HG02610 (cell line): Measurements from ENCODE around the gene JARID2.
"Not testable (repeated sequence)": the region's sequence is repeated elsewhere in the genome, so short reads cannot be mapped to it uniquely, and the experiment has no call there.

Experiments
- ATAC-seq: cut with Tn5 transposase; IDR thresholded peaks from one replicate; pipeline ENCODE4 v1.9.1; 2021; ENCODE audit warnings: mild to moderate bottlenecking, moderate library complexity; ENCODE audit not compliant: unreplicated experiment

Gene JARID2

DNA sequence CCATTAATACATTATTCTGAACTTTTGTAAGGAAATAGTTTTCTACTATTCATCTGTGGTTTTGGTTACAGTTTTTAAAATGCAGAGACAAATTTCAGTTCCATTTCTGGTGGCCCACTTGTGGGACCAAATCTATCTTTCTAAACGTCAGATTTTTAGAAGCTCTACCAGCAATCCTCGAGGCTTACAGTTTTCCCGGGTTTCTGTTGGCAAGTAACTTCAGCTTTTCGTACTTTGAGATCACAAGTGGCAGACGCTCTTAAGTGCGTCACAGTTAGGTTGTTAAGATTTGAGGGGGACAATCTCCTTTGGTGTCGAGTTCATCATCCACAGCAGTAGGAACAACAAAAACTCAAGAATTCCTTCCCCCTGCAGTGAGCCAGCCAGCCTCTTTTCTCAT lies 60.0 kb downstream of the JARID2 start:
- no peak for ATAC-seq

DNA sequence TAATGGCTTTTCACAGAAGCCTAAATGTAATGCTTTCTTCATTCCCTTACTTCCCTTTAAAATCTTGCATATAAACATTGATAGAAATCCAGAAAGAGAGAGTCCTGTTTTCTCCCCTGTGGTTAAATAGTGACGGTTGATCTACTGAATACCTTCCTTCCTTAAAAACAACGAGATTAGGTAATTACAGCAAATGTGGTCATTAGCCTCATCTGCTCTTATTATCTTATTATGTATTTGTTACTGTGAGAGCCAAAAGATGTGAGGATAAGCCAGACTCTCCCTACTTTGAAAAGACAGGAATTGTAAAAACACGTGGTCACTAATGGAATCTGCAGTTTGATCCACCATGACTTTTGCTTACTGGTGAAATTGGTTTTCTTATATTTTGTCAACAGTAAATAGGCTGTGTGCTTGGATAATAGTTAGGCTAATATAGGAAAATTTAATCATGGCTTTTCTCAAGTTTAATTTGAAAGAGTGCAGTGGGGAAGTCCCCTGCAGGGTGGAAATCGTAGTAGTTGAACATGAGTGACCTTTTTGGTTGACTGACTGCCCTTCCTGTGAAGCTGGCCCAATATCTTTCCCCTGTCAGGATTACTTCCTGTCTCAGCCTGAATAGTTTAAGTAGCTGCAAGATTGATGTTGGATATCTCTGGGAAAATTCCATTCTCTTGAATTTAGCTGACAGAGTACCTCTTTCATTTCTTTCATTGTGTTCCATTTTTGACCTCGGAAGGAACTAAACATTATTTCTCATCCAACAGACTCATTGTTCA lies 62.8 kb downstream of the JARID2 start:
- no peak for ATAC-seq

- no peak for ATAC-seq
These were observed 63.9 kb downstream of the JARID2 start for GRCh38 chr6:15309611-15310283.

DNA sequence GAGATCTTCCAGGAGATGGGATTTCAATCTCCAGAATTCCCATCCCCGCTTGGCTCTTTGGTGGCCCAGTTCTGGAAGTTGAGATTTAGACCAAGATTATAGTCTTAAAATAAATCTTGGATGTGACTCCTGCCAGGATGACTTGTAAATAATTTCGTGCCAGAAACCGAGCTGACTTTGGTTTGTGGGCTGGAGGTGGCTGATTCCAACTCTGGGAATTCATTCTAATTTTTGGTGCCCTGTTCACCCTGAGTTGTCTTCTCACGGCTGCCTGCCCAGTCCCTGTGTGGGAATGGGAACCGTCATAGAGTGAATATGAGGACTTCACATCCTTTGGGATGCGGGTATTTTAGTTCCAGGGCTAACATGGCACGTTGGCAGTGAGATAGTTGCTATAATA lies 64.8 kb downstream of the JARID2 start:
- ATAC-seq = no peak

GRCh38 chr6:15312500-15312899 lies 66.6 kb downstream of the JARID2 start:
- peak; percentile 36 for ATAC-seq

DNA sequence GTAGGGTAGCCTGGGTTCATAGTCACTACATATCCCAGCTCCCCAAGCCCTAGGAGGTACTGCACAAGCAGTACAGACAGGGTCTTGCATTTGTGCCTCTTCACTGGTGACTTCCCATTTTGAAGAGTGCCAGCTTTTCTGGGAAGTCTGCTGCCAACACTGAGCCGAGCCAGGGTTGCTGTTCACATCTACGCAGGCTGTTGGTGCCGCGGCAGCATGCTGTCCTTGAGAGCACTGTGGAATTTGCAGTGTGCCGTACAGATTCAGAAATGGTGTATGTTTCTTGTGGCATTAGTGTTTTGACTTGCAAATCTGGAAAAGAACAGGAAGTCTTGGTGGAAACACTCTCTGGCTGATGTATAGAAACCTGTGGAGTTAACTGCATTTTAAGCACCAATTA lies 67.5 kb downstream of the JARID2 start:
- peak; percentile 33 for ATAC-seq

DNA sequence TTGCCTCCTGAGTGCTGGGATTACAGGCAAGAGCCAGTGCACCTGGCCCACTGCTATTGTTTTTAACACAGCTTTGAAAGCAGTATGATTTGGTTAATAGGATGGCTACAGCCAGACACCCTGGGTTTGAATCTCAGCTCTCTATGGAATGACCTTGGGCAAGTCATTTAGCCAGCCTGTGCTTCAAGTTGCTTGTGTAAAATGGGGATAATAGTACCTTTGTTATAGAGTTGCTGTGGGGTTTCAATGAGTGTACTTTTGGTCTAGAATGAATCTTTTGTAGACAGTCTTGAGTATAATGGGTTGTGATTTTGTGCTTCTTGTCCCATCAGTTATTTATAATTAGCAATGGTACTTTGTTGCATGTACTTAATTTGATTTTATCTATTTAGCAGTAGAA lies 70.9 kb downstream of the JARID2 start:
- no peak for ATAC-seq

- ATAC-seq = no peak
These were observed 71.4 kb downstream of the JARID2 start for GRCh38 chr6:15317251-15317650.

DNA sequence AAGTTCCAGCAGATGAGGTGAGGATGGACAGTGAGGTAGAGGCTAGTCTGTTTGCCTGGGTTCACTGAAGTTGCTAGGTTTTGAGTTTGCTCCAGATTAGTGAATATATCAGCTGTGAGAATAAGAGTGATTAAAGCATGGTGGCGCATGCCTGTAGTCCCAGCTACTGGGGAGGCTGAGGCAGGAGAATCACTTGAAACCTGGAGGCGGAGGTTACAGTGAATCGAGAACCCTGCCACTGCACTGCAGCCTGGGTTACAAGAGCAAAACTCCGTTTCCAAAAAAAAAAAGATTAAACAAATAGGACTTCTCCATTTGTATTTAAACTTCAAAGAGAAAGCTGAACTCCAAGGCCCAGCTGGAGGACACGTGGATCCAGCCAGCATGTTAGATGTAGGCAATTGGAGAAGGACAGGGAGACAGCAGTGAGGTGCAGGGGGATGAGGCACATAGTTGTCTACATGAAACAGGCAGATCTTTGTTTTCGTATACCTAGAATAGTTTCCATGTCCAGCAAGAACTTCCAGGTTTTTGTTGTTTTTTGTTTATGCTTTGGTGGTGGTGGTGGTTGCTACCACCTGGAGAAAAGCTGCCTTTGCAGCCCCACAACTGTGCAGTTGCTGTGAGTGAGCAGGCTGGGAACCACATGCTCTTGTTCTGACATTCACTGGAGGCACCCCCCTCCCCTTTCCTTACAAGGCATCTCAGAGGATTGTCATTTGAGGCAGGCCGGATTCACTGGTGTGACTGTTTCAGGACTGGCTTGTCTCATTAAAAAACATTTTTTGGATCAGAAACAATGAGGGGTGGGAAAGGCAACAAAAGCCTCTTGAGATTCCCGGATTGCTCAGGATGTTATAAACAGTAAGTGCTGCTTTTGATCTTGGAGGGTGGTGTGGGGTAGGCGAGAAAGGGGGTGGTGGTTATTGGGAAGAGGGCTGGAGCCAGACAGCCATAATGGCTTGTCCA lies 72.3 kb downstream of the JARID2 start:
- ATAC-seq = no peak

DNA sequence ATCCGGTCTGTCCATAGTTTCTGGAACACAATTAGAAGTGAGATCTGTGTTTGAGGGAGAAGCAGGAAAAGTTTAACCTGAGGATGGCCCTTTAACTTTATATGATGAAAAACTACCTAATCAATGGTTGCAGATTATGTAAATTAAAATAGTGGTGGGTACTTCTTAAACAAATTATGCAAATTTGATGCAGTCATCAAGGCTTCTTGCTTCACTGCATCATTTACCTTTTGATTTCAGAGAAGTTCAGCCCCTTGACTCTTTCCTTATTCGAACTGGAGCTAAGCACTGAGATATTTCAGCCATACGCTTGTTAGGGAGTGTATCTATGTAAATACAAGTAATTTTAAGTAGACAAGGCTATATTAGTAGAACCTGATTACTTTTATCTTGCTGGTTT lies 73.8 kb downstream of the JARID2 start:
- ATAC-seq = no peak

- no peak for ATAC-seq
These were observed 74.8 kb downstream of the JARID2 start for GRCh38 chr6:15320693-15321092.

GRCh38 chr6:15322184-15322583 lies 76.3 kb downstream of the JARID2 start:
- no peak for ATAC-seq

DNA sequence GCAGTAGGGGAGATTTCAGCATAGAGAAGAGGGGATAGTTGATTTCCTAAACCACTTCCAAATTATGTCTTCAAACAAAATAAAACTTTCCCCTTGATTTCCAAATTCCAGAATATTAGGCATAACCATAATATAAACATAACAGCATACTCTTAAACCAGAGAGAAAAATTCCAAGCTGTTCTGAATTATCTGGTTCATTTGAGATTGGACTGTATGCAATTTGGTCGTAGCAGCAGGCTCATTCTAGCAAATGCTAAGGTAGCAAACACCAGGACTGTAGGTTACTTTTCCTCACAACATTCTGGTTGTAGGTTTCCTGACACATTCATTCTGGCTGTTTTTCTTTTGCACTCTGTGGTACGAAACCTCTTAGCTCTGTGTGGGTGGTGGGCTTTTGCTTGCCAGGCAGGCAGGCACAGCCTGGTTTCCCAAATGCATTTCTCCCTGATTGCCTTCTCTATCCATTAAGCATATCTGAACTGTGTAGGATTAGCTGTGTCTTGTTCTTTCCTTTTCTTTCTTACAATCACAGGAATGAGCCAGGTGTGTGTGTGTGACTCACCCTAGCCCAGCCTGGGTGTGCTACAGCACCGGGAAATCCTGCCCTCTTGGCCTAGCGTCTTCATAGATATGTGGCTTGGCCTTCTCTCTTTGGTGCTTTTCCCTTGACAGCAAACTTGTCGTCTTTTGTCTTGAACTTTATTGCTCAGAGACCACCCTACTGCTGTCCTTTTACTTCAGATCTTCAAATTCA lies 77.1 kb downstream of the JARID2 start:
- ATAC-seq = no peak

DNA sequence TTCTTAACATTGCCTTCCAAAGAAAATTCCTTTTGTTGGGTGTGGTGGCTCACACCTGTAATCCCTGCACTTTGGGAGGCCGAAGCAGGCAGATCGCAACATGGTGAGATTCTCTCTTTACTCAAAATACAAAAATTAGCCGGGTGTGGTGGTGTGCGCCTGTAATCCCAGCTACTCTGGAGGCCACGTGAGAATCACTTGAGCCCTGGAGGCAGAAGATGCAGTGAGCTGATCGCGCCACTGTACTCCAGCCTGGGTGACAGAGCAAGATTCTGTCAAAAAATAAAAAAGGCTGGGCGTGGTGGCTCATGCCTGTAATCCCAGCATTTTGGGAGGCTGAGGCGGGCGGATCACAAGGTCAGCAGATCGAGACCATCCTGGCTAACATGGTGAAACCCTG lies 77.7 kb downstream of the JARID2 start:
- ATAC-seq = not testable (repeated sequence)

GRCh38 chr6:15324427-15324985 lies 78.6 kb downstream of the JARID2 start:
- ATAC-seq = no peak

DNA sequence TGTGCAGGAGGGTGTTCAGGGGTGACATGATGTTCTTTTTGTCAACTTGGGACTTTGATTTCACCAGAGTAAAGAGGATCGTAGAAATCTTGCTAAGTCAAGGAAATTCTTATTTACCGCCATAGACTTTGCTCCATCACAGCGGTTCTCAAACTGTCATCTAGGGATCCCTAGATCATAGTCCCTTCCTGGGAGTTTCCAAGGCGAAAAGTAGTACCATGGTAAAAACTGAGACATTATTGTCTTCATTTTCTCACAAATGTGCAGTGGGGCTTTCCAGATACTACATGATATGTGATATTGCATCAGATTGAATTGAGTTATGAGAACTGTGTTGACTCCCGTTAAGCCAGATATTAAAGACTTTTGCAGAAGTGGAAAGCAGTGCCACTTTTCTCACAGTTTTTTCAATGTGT lies 79.7 kb downstream of the JARID2 start:
- no peak for ATAC-seq

GRCh38 chr6:15326067-15326614 lies 80.3 kb downstream of the JARID2 start:
- ATAC-seq = no peak

DNA sequence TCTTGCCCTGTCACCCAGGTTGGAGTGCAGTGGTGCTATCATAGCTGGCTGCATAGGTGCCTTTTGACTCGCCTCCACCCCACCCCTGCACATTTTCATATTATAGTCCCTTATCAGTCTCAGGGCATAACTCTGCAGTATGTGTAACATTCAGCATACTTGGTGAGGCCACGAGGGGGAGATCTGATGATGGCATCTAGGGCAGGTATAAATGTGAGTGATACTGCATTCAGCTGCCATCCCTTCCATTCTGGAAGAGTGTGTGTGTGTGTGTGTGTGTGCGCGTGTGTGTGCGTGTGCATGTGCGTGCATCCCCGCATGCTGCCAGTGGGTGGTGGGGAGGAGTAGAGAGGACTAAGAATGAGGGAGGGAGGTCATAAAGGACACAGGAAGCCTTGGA lies 81.4 kb downstream of the JARID2 start:
- ATAC-seq = peak; percentile 33

GRCh38 chr6:15329197-15329671 lies 83.4 kb downstream of the JARID2 start:
- no peak for ATAC-seq
